PFSK-1 (cell line): ENCODE data around the gene TERT.

ENCODE experiments used
- FOXP2 ChIP-seq: optimal IDR thresholded peaks from 2 replicates; pipeline ENCODE3; 2011; ENCODE audit warnings: borderline replicate concordance, control low read depth, inconsistent platforms; ENCODE audit not compliant: insufficient read depth; ENCODE audit errors: extremely low read length, extremely low read depth
- POLR2AphosphoS5 ChIP-seq: IDR thresholded peaks from 2 replicates; pipeline ENCODE4 v1.6.1; 2012; ENCODE audit warnings: low read depth, mild to moderate bottlenecking, control low read depth, low read length, moderate library complexity
- REST ChIP-seq, 2 experiments: IDR thresholded peaks; 2 replicates each; pipeline versions ENCODE4 v1.6.1 to v1.8.0; 2011 to 2012; ENCODE audit warnings: low read depth in 2 of 2, low read length in 2 of 2, control low read depth in 1 of 2, inconsistent platforms in 1 of 2, mild to moderate bottlenecking in 1 of 2, moderate library complexity in 1 of 2; ENCODE audit not compliant: insufficient read depth in 1 of 2
- SIN3A ChIP-seq: IDR thresholded peaks from 2 replicates; pipeline ENCODE4 v1.6.1; 2012; ENCODE audit warnings: mild to moderate bottlenecking, low read length, moderate library complexity, borderline replicate concordance; ENCODE audit not compliant: insufficient read depth
- TAF1 ChIP-seq: IDR thresholded peaks from 2 replicates; pipeline ENCODE4 v1.6.1; 2012; ENCODE audit warnings: low read length, control low read depth, borderline replicate concordance; ENCODE audit not compliant: insufficient read depth

GRCh38 chr5:1315018-1315708 is 20.3 kb upstream of the TERT start:
- TF ChIP-seq TAF1 (no peak), REST (IDR thresholded peaks at IDR 0.05; ENCODE audit: insufficient read depth in 1 of 2, low read depth in 2 of 2, low read length in 2 of 2) (no peak), SIN3A (no peak), POLR2AphosphoS5 (no peak), FOXP2 (no peak)
